GM12891 (cell line): ENCODE data around the gene PCDH15.

ENCODE experiments used
- PAX5 ChIP-seq: IDR thresholded peaks from 2 replicates; pipeline ENCODE4 v1.6.1; 2011; ENCODE audit warnings: low read length, moderate library complexity, mild to moderate bottlenecking; ENCODE audit not compliant: insufficient read depth, severe bottlenecking
- POLR2A ChIP-seq: IDR thresholded peaks from 2 replicates; pipeline ENCODE4 v1.6.1; 2011; ENCODE audit warnings: low read depth, low read length, control low read depth
- POLR2AphosphoS5 ChIP-seq: IDR thresholded peaks from 2 replicates; pipeline ENCODE4 v1.6.1; 2011; ENCODE audit warnings: low read depth, low read length, control low read depth
- POU2F2 ChIP-seq: IDR thresholded peaks from 2 replicates; pipeline ENCODE4 v1.6.1; 2011; ENCODE audit warnings: low read depth, mild to moderate bottlenecking, control low read depth, low read length, moderate library complexity
- SPI1 ChIP-seq: IDR thresholded peaks from 2 replicates; pipeline ENCODE4 v1.6.1; 2011; ENCODE audit warnings: low read depth, low read length, control low read depth
- TAF1 ChIP-seq: IDR thresholded peaks from 2 replicates; pipeline ENCODE4 v1.6.1; 2011; ENCODE audit warnings: low read depth, low read length, control low read depth

GRCh38 chr10:53957401-53957800 lies 843.6 kb downstream of the PCDH15 start:
- TF ChIP-seq POLR2AphosphoS5 (no peak), POLR2A (no peak), TAF1 (no peak), SPI1 (no peak), POU2F2 (no peak), PAX5 (no peak)
